Measurements from ENCODE around the gene AKNA.

DNA sequence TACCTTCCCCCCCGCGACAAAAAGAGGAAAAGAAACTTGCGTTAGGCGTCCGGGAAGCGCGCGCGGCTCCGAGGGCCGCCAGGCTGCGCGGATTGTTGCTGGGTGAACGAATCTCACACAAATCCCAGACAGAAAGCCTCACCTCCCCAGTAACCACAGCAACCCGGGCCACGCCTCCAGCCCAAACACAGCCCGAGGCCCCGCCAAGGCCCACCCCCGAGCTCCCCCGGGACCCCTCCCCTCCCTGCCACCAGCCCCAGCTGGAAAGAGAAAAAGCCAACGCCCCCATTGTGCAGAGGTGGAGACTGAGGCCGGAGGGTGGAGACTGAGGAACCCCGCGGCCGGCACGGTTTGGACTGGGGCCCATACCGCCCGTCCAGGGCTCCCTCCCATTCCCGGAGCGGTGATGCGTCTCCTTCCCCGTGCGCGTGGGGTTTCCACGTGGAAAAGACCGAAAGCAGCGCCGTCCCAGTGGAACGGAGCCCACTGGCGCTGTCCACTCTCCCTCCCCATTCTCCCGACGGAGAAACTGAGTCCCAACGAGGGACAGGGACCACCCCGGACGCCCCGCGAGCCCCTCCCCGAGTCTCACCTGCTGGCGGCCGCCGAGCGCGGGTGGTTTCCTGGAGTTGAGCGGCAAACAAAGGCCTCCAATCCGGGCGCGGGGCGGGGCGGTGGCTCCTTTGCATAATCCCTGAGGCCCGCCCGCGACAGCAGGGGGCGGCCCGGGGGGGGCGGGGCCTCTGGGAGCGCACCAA lies 10.2 kb upstream of the AKNA start:
- TF ChIP-seq, protein P1, sequence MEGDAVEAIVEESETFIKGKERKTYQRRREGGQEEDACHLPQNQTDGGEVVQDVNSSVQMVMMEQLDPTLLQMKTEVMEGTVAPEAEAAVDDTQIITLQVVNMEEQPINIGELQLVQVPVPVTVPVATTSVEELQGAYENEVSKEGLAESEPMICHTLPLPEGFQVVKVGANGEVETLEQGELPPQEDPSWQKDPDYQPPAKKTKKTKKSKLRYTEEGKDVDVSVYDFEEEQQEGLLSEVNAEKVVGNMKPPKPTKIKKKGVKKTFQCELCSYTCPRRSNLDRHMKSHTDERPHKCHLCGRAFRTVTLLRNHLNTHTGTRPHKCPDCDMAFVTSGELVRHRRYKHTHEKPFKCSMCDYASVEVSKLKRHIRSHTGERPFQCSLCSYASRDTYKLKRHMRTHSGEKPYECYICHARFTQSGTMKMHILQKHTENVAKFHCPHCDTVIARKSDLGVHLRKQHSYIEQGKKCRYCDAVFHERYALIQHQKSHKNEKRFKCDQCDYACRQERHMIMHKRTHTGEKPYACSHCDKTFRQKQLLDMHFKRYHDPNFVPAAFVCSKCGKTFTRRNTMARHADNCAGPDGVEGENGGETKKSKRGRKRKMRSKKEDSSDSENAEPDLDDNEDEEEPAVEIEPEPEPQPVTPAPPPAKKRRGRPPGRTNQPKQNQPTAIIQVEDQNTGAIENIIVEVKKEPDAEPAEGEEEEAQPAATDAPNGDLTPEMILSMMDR (IDR thresholded peaks at IDR 0.05; ENCODE audit: insufficient read depth, low read depth, low read length): no peak
- no peak for TF ChIP-seq EZH2 (IDR thresholded peaks at IDR 0.05; ENCODE audit: insufficient read depth, low read length)
